NCI-H2081 treated with DMSO at 0.1 percent for 48 hours (cell line): ENCODE results near the gene UBAP1.
"Not testable (repeated sequence)": the region's sequence is repeated elsewhere in the genome, so short reads cannot be mapped to it uniquely, and the experiment has no call there.

Experiments used
- DNase-seq: peaks from one replicate; lab custom pipeline; 2025; lab: John Stamatoyannopoulos, UW

UBAP1 gene

GRCh38 chr9:34178436-34179212 lies at the start of gene UBAP1:
TSS of gene UBAP1 (plus strand) at chr9:34179043. CDS start at chr9:34220915, 41,872 bp downstream.
- DNase-seq = peak; percentile 95

- DNase-seq = no peak
These were observed 47.3 kb upstream of the UBAP1 start for GRCh38 chr9:34131571-34131970.

- no peak for DNase-seq
These were observed 45.4 kb upstream of the UBAP1 start for GRCh38 chr9:34133436-34133949.

GRCh38 chr9:34134521-34134920 lies 44.3 kb upstream of the UBAP1 start:
- no peak for DNase-seq

- DNase-seq = not testable (repeated sequence)
These were observed 40.2 kb upstream of the UBAP1 start for GRCh38 chr9:34138644-34139043.

DNA sequence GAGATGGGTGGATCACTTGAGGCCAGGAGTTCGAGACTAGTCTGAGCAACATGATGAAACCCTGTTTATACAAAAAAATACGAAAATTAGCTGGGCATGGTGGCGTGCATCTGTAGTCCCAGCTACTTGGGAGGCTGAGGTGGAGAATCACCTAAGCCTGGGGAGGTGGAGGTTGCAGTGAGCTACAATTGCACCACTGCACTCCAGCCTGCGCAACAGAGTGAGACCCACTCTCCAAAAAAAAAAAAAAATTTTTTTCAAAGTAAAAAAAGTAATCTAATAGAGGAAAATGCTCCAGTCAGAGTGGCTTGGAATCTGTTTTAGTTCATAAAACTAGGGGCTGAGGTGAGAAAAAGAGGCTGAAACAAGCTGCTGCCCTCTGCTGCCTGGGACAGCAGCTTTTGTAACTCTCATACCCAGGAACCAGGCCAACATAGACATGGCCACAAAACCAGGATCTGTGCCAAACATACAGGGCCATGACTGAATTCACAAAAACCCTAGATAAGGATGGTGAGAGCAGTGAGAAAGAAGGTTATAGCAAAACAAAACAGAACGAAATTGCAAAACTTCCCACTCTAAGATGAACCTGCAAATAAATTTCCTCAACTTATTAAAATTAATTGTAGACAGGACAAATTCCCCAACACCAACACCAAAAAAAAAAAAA lies 39.2 kb upstream of the UBAP1 start:
- DNase-seq = no peak

DNA sequence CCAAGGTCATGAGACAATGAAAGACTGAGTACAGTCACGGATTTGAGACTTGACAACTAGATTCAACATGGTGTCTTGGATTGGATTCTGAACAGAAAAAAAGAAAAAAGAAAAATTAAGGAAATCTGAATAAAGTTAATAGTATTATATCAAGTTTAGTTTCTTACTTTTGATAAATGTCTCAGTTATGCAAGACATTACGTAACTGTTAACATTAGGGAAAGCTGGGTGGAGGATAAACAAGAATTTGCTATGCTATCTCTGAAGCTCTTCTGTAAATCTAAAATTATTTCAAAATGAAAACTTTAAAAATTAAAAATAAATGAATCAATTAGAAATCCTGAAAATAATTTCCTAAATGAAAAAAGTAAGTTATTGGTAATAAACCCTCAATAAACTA lies 38.0 kb upstream of the UBAP1 start:
- DNase-seq = no peak

GRCh38 chr9:34143116-34143515 lies 35.7 kb upstream of the UBAP1 start:
- no peak for DNase-seq

GRCh38 chr9:34145165-34145564 lies 33.7 kb upstream of the UBAP1 start:
- no peak for DNase-seq

DNA sequence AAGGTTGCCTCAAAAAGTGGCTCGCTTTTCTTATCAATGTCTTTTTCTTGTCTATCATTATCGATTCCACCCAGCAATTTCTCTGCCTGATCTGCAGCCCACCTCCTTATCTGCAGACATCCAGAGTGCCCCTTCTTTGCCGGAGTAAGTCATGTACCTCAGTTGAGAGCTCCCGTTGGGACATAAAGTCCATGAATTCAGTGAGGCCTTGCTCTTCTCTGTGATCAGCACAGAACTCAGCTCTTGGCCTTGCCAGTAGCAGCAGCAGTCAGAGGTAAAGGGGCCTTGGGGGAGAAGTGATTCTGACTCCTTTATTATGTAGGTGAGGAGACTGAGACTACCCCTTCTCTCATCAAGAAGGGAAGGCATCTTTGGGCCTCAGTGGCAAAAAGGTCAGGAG lies 27.4 kb upstream of the UBAP1 start:
- no peak for DNase-seq

DNA sequence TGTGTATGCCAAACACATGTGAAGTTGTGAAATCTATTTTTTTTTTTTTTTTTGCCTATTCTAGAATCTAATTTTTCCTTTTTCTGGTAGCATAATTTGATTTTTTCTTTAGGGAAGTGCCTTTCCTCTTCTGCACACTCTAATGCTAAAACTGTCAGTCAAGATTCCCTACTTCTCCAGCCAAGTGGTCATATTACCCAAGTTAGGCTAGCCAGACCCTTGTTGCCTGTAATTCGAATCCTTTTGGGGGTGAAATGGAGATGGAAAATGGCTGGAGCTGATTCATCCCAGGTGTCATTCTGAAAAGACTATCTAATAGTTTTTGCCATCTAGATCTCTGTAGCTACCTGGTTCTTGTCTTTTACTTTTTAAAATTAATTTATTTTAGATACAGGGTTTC lies 24.8 kb upstream of the UBAP1 start:
- DNase-seq = no peak

DNA sequence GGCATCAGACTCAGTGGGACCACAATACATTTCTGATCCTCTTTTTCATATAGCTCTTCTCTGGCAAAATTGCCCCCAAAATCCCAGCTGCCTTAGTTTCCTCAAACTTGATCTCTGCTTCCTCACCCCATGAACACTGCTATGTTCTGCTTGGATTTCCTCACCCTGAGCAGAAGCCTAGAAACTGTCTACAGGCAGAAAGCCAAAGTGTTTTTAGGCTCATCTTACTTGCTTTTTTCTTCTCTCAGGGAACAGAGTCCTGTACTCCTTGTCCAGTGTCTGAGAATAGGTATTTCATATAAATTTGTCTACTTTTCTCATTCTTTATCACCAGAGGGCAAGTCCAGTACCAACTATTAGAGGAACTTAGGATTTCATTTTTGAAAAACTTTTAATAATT lies 21.5 kb upstream of the UBAP1 start:
- no peak for DNase-seq

- no peak for DNase-seq
These were observed 20.9 kb upstream of the UBAP1 start for GRCh38 chr9:34157898-34158297.

- no peak for DNase-seq
These were observed 20.4 kb upstream of the UBAP1 start for GRCh38 chr9:34158362-34158869.

DNA sequence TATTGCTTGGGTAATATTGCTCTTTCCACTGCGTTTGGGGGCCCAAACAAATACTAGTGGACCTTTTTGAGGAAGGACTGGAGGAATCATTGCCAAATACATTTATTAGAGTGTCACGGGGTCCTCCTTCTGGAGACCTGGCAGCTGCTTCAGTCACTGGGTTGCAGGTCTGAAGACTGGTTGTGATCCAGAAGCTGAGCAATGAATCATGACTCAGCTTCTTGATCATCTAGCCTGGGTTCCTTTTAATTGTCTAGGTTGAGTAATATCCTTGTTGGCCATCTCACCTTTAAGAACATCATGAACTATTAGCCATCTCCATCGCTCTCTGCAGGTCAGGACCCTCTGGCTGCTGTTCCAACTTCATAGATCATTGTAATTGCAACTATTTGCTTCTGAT lies 15.4 kb upstream of the UBAP1 start:
- DNase-seq = no peak

GRCh38 chr9:34169125-34169524 lies 9.7 kb upstream of the UBAP1 start:
- no peak for DNase-seq

DNA sequence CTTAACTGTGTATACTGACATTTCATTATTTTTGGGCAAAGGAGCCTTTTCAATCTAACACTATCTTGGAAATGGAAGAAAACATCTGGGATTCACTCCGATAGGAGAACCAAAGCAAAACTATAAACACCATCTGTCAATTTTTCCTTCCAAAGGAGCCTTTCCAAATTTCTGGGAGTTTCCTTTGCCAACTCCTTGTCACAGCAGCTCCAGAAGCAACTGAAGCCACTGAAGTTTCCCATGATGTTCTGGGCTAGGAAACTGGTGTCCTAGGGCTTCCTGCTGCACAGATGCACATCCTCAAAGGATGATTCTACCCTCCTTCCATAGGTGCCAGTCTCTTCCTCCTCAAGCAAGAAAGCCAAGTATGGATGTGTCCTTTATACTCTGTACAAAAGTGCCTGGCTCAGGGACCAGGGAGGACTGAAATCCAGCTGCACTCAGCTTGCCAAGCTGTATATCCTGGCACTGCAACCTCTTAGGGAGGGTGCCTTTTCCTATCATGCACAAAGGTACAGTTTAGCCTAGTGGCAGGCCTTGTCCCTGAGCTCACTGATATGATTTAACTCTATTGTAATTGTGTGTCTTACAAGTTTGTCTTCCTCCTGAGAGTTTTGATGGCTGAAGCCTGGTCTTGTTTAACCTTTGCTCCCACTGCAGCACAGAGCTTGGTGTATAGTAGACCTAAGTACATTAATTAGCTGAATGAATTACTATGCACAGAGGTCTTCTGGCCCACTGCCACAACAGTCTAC lies 8.4 kb upstream of the UBAP1 start:
- DNase-seq = no peak

- DNase-seq = no peak
These were observed 6.9 kb upstream of the UBAP1 start for GRCh38 chr9:34171753-34172535.

DNA sequence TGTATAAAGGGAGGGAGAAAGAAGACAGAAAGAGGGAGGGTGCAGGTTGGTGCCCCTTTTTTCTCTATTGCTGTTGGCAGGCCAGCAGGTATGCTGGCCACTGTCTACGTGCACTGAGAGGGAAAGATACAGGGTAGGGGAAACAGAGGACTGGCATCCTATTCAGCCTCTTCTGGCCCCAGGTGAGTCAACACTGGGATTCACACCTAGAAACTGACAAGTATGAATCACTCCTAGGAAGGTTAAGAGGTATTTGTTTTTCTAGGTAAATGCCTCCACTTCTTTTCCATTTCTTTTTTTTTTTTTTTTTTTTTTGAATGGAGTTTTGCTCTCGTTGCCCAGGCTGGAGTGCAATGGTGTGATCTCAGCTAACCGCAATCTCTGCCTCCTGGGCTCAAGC lies 2.8 kb upstream of the UBAP1 start:
- no peak for DNase-seq

DNA sequence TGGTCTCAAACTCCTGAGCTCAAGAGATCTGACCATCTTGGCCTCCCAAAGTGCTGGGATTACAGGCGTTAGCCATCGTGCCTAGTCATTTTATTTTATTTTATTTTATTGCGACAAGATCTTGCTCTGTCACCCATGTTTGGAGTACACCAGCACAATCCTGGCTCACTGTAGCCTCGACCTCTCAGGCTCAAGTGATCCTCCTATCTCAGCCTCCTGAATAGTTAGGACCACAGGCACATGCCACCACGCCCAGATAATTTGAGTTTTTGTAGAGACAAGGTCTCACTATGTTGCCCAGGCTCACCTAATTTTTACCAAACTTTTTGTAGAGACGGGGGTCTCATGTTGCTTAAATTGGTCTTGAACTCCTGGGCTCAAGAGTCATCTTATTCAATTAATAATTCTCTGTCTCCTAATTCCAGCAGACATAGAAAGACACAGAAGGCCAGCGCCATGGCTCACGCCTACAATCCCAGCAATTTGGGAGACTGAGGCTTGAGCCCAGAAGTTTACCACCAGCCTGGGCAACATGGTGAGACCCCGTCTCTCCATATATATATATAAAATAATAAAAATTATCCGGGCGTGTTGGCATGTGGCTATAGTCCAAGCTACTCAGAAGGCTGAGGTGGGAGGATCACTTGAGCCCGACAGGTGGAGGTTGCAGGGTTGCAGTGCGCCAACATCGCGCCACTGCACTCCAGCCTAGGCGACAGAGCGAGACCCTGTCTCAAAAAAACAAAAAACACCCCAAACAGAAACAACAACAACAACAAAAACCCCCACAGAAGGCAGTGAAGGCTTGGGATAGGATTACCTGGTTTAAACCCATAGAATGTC lies 1.0 kb upstream of the UBAP1 start:
- DNase-seq = no peak
